ENCODE measurements around the gene MGAT4A. TPM values are rescaled to one million over a fixed set of nuclear protein-coding genes. Genes with fewer than 3 reads are reported as not detected.

MGAT4A gene
- total and polyA plus RNA-seq, 2 of the 13 experiments (the other 11 are each of a cell fraction or from before 2014, with no cell fraction given): 47.2 to 90.9 TPM

DNA sequence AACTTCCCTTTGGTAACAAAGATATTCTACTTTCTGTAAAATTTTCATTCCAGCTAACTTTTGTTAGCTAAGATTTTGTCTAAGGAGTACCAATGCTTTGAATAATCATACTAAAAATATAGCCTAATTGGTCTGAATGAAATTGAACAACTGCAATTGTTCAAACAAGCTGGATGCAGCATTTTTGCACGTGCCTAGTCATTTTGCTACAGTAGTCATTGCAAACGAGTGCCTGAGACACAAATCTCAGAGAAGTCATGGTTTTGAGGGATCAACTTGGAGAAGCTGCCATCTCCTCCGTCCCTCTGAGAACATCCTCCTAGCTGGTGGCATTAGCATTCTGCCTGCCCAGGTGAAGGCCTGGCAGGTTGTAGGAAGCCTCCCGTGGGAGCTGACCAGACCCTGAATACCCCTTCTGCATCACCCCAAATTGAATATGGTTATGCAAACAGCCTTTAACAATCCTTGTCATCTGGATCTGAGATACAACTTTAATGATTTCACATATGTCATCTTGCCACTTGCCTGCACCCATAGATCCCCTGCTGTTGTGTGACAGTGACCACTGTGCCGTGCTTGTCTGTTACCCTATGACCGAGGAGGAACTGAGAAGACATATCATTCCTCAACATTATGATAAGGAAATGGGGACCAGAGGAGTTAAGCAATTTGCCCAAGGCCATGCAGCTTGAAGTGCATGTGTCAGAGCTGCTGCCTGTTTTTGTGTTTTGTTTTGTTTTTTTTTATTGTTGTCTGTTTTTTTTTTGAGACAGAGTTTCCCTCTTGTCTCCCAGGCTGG is 29.1 kb upstream of the MGAT4A start:
- Histone ChIP-seq H3K27ac (ENCODE audit: extremely low read length, insufficient read depth, low read length) (no peak overlapping the region), H3K4me2 (ENCODE audit: low read depth, low read length) (no peak overlapping the region), H3K4me1 (ENCODE audit: insufficient read depth, low read length) (peaks cover 16% of the 10 kb centered on the region), H4K20me1 (ENCODE audit: insufficient read depth, low read length) (no peaks in the 10 kb centered on the region), H3K4me3 (replicated peaks in 1 of 3; ENCODE audit: insufficient read depth in 1 of 3, low read depth in 2 of 3, low read length in 3 of 3) (no peak overlapping the region), H3K9ac (ENCODE audit: insufficient read depth, low read depth, low read length) (no peak overlapping the region), H3K9me3 (ENCODE audit: low read length) (no peaks in the 10 kb centered on the region), H3K79me2 (ENCODE audit: insufficient read depth, low read length) (no peaks in the 10 kb centered on the region), H3K36me3 (replicated peaks in 1 of 2; ENCODE audit: control insufficient read depth in 1 of 2, insufficient read depth in 2 of 2, low read length in 2 of 2) (no peaks in the 10 kb centered on the region), H3K27me3 (ENCODE audit: control insufficient read depth in 1 of 2, insufficient read depth in 2 of 2, low read length in 2 of 2) (peaks cover 0 to 13% of the 10 kb centered on the region in 2 experiments; a peak in 2 of 5 replicates), H2AFZ (ENCODE audit: low read length) (no peak overlapping the region)
- intact Hi-C loops (cut with micrococcal nuclease; ENCODE audit: unreplicated experiment) (no loop called here), in situ Hi-C loops (cut with HindIII; ENCODE audit: extremely low pct_ligation_motif_present, low pct_unique_long_range_greater_than_20kb) (no loop called here)
- FAIRE-seq (no peak), DNase-seq (ENCODE audit: low spot score) (no peak), ATAC-seq (no peak)
- no TSS peak for BruUV-seq (replicated peaks)
- no peak for TF ChIP-seq CC2D1A (CRISPR knock-in tag; IDR thresholded peaks at IDR 0.05)
- no peak for TF ChIP-seq ZNF589 (CRISPR knock-in tag; conservative IDR thresholded peaks at IDR 0.05)
- TF ChIP-seq KDM3A (CRISPR knock-in tag; IDR thresholded peaks at IDR 0.05; ENCODE audit: low read depth): no peak
- TF ChIP-seq, protein P1, sequence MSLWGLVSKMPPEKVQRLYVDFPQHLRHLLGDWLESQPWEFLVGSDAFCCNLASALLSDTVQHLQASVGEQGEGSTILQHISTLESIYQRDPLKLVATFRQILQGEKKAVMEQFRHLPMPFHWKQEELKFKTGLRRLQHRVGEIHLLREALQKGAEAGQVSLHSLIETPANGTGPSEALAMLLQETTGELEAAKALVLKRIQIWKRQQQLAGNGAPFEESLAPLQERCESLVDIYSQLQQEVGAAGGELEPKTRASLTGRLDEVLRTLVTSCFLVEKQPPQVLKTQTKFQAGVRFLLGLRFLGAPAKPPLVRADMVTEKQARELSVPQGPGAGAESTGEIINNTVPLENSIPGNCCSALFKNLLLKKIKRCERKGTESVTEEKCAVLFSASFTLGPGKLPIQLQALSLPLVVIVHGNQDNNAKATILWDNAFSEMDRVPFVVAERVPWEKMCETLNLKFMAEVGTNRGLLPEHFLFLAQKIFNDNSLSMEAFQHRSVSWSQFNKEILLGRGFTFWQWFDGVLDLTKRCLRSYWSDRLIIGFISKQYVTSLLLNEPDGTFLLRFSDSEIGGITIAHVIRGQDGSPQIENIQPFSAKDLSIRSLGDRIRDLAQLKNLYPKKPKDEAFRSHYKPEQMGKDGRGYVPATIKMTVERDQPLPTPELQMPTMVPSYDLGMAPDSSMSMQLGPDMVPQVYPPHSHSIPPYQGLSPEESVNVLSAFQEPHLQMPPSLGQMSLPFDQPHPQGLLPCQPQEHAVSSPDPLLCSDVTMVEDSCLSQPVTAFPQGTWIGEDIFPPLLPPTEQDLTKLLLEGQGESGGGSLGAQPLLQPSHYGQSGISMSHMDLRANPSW (CRISPR knock-in tag; IDR thresholded peaks at IDR 0.05; ENCODE audit: borderline replicate concordance): no peak
- TF ChIP-seq, protein P2, sequence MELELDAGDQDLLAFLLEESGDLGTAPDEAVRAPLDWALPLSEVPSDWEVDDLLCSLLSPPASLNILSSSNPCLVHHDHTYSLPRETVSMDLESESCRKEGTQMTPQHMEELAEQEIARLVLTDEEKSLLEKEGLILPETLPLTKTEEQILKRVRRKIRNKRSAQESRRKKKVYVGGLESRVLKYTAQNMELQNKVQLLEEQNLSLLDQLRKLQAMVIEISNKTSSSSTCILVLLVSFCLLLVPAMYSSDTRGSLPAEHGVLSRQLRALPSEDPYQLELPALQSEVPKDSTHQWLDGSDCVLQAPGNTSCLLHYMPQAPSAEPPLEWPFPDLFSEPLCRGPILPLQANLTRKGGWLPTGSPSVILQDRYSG (CRISPR knock-in tag; IDR thresholded peaks at IDR 0.05): no peak
- no peak for TF ChIP-seq KLF11 (CRISPR knock-in tag; IDR thresholded peaks at IDR 0.05)
- no peak for TF ChIP-seq ZNF720 (CRISPR knock-in tag; IDR thresholded peaks at IDR 0.05)
- TF ChIP-seq YEATS2 (CRISPR knock-in tag; IDR thresholded peaks at IDR 0.05; ENCODE audit: borderline replicate concordance): no peak
- no peak for TF ChIP-seq NONO (IDR thresholded peaks at IDR 0.05)
- TF ChIP-seq NONO (CRISPR knock-in tag; conservative IDR thresholded peaks at IDR 0.05): no peak
- TF ChIP-seq, protein P3, sequence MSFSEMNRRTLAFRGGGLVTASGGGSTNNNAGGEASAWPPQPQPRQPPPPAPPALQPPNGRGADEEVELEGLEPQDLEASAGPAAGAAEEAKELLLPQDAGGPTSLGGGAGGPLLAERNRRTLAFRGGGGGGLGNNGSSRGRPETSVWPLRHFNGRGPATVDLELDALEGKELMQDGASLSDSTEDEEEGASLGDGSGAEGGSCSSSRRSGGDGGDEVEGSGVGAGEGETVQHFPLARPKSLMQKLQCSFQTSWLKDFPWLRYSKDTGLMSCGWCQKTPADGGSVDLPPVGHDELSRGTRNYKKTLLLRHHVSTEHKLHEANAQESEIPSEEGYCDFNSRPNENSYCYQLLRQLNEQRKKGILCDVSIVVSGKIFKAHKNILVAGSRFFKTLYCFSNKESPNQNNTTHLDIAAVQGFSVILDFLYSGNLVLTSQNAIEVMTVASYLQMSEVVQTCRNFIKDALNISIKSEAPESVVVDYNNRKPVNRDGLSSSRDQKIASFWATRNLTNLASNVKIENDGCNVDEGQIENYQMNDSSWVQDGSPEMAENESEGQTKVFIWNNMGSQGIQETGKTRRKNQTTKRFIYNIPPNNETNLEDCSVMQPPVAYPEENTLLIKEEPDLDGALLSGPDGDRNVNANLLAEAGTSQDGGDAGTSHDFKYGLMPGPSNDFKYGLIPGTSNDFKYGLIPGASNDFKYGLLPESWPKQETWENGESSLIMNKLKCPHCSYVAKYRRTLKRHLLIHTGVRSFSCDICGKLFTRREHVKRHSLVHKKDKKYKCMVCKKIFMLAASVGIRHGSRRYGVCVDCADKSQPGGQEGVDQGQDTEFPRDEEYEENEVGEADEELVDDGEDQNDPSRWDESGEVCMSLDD (CRISPR knock-in tag; IDR thresholded peaks at IDR 0.05; ENCODE audit: borderline replicate concordance): no peak
- no peak for TF ChIP-seq JDP2 (CRISPR knock-in tag; IDR thresholded peaks at IDR 0.05; ENCODE audit: borderline replicate concordance)
- POLR2A ChIA-PET: no interaction called here
- 32% methylated on average over 5 of the region's 6 CpGs for WGBS (ENCODE audit: low lambda C conversion rate)
- CTCF ChIA-PET (ENCODE audit: low intra/inter-chr PET ratio, low total read pairs): no interaction called here
